HG03439 (cell line): ENCODE measurements around the gene SLC30A5.

Source experiments
- ATAC-seq: cut with Tn5 transposase; IDR thresholded peaks from one replicate; pipeline ENCODE4 v1.9.1; 2021; ENCODE audit warnings: mild to moderate bottlenecking, moderate library complexity; ENCODE audit not compliant: unreplicated experiment

Gene SLC30A5

DNA sequence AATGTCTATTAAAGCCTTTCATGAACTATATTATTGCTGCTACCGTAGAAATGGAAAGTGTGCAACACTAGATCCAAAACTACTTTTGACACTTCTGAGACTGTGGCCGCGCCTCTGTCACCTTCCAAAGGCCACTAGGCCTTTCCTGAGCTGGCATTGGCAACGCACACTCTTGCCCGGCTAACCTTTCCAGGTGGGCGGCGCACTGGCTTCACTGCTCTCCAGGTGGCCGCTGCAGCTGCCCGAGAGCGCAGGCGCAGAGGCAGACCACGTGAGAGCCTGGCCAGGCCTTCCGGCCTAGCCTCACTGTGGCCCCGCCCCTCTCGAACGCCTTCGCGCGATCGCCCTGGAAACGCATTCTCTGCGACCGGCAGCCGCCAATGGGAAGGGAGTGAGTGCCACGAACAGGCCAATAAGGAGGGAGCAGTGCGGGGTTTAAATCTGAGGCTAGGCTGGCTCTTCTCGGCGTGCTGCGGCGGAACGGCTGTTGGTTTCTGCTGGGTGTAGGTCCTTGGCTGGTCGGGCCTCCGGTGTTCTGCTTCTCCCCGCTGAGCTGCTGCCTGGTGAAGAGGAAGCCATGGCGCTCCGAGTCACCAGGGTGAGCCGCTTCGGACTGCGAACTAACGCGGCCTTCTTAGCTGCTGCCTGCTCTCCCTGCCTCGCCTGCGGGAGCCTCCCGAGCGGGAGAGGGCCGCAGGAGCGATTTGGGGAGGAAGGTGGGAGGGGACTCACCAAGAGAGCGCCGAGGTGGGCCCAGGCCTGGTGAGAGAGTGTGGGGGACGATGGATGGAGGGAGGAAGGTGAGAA lies 73.1 kb downstream of the SLC30A5 start, which contains the start of gene CCNB1:
Gene CCNB1 (plus strand): TSS at position 465 of the 807 bp plus-strand sequence. CDS start 113 bp downstream, at position 578.
- peak; percentile 99 for ATAC-seq

DNA sequence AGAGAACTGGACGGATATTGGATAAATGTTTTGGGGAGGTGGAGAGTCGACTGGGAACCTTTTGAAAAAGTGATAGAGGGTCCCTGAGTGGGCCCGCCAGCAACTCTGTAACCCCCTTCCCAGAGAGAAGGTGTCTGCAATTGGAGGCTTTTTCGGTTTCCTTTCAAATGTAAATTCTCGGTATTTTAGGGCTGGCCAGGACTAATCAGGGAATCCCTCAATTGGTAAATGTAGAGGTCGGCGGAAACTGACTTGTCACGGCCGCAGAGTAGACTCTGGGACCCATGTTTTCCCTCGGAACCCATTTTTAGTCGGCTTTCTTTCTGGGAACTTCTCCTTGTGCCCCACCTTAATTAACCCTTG lies 73.7 kb downstream of the SLC30A5 start:
- ATAC-seq = no peak

DNA sequence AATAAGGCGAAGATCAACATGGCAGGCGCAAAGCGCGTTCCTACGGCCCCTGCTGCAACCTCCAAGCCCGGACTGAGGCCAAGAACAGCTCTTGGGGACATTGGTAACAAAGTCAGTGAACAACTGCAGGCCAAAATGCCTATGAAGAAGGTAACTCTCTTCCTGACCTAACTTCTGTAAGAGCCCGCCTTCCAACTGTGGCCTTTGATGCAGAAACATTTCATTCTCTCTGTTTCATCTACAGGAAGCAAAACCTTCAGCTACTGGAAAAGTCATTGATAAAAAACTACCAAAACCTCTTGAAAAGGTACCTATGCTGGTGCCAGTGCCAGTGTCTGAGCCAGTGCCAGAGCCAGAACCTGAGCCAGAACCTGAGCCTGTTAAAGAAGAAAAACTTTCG lies 74.1 kb downstream of the SLC30A5 start:
- ATAC-seq = no peak

DNA sequence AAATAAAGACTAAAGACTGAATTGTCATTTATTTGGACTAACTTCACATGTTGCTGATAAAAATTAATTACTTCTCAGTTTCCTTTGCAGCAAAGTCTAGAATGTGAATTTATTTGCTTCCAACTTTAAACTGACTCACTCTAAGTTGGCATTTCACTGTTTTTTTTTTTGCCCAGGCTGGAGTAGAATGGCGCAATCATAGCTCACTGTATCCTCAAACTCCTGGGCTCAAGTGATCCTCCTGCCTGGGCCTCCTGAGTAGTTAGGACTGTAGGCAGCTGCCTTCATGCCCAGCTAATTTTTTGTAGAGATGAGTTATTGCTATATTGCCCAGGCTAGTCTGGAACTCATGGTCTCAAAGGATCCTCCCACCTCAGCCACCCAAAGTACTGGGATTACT lies 76.7 kb downstream of the SLC30A5 start:
- no peak for ATAC-seq

DNA sequence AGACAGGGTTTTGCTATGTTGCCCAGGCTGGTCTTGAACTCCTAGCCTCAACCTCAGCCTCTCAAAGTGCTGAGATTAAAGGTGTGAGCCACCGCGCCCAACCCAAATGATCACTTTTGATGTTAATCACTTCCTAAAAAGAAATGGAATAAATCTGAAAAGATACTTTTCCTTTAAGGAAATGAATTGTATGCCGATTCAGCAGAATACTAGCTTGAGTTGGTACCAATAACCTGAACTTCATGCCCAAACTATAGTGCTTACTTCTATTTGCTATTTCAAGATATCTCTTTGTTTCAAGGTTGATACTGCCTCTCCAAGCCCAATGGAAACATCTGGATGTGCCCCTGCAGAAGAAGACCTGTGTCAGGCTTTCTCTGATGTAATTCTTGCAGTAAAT lies 77.2 kb downstream of the SLC30A5 start:
- no peak for ATAC-seq
